Psoas muscle (tissue), 8 donors: Measurements from ENCODE around the gene HOXB1. TPM values are rescaled to one million over a fixed set of nuclear protein-coding genes. Genes with fewer than 3 reads are reported as not detected.
A peak's percentile ranks its signal among the peaks of the same experiment; 100 is the strongest.

Source experiments
- ATAC-seq, 4 donors: fragments of 200-7000 bp; cut with Tn5 transposase; one replicate each; pipeline ENCODE4 v1.9.1; 2020; ENCODE audit warnings: moderate library complexity in 3 of 4, mild to moderate bottlenecking in 2 of 4
- DNase-seq, 2 donors: peaks; one replicate each; pipeline ENCODE4 v3.0.0-alpha.2; 2020
- H3K27ac ChIP-seq: fragments of 200-600 bp; one replicate; pipeline ENCODE4 v1.8.0; 2022
- H3K27me3 ChIP-seq, 3 donors: fragments of 200-600 bp in 1 of 3; one replicate each; pipeline versions ENCODE4 v1.6.1 to v1.8.0; 2013 to 2022; ENCODE audit warnings: low read length in 2 of 3, mild to moderate bottlenecking in 2 of 3, moderate library complexity in 1 of 3; ENCODE audit not compliant: insufficient read depth in 3 of 3
- H3K36me3 ChIP-seq, 2 donors: fragments of 200-600 bp in 1 of 2; one replicate each; pipeline versions ENCODE4 v1.6.1 to v1.8.0; 2013 to 2022; ENCODE audit warnings: low read depth in 1 of 2, mild to moderate bottlenecking in 1 of 2, moderate library complexity in 1 of 2; ENCODE audit not compliant: insufficient read depth in 1 of 2
- H3K4me1 ChIP-seq: fragments of 200-600 bp; one replicate; pipeline ENCODE4 v1.8.0; 2022
- H3K4me3 ChIP-seq: fragments of 200-600 bp; one replicate; pipeline ENCODE4 v1.8.0; 2022; ENCODE audit warnings: mild to moderate bottlenecking
- H3K9me3 ChIP-seq: fragments of 200-600 bp; one replicate; pipeline ENCODE4 v1.8.0; 2022
- CTCF ChIP-seq: fragments of 200-600 bp; IDR thresholded peaks from one replicate; pipeline ENCODE4 v1.8.0; 2022; ENCODE audit warnings: antibody characterized with exemption
- WGBS, 3 donors: extraction: QIAGEN DNeasy Blood & Tissue Kit; methylation state at CpG; one replicate each; pipeline versions ENCODE4 v1.1.6 to v1.1.7; 2013; 5-methylcytosine and 5-hydroxymethylcytosine counted together
- intact Hi-C, 2 donors: fragments of 100-400 bp; cut with DNase I; formaldehyde crosslinking; loops; one replicate each; pipeline versions ENCODE4 v1.11.0 to v1.14.2; 2022
- polyA plus RNA-seq, 3 donors: library from polyadenylated mRNA; stranded (reverse); fragments of 200-250 nt; gene quantifications; one replicate each; pipeline ENCODE4 v1.2.3, GENCODE V29; 2013
- total RNA-seq, 4 donors: library from RNA; stranded (reverse); fragmentation: NEBNext Ultra II Directional in 2 of 4; extraction: Animal tissue kit (Norgen Biotek cat#: 25700) in 2 of 4; gene quantifications; one replicate each; pipeline versions ENCODE4 v1.2.1 to v1.2.4, GENCODE V29; 2021 to 2023
- donor health status: healthy with polysubstance abuse.
- donor health status: DM: no; HTN: no; CAD: no; lungs with moderate emphysema.
- donor health status: Bipolar disorder and iron deficiency.
- donor health status: healthy.
- donor health status: DM: yes; HTN: yes; CAD: no.
- donor health status: DM: no; HTN: no; CAD: no.
- donor health status: DM: no; HTN: no; CAD: no.
- donor health status: DM: yes; HTN: yes; CAD: no.

HOXB1 gene
- total and polyA plus RNA-seq, 7 donors = not detected

- H3K4me3 ChIP-seq = peak overlapping the region; percentile 38
- no peak for TF ChIP-seq CTCF
- H3K36me3 ChIP-seq = no peaks in the 10 kb centered on the region
- H3K27ac ChIP-seq = no peak overlapping the region
- no peaks in the 10 kb centered on the region for H3K9me3 ChIP-seq
- no peak for ATAC-seq
- intact Hi-C loops = no loop called here
- WGBS, 3 donors = 42 to 44% (median 42%) methylated on average over 45 to 59 of the region's 59 CpGs
- H3K4me1 ChIP-seq = no peaks in the 10 kb centered on the region
- DNase-seq = peak in 1 of 2 donors; percentile 48
- H3K27me3 ChIP-seq = peaks cover 0 to 28% (median 7%) of the 10 kb centered on the region in 3 donors
Observed at GRCh38 chr17:48526608-48527546, 3.9 kb downstream of the HOXB1 start.

GRCh38 chr17:48523010-48523409, 7.8 kb downstream of the HOXB1 start:
- H3K27me3 ChIP-seq = peaks cover 0 to 25% (median 2%) of the 10 kb centered on the region in 3 donors
- intact Hi-C loops = no loop called here
- H3K9me3 ChIP-seq = no peaks in the 10 kb centered on the region
- no peaks in the 10 kb centered on the region for H3K4me1 ChIP-seq
- no peak for TF ChIP-seq CTCF
- no peak overlapping the region for H3K27ac ChIP-seq
- WGBS, 3 donors = 56 to 72% (median 64%) methylated on average over 6 of the region's 6 CpGs
- ATAC-seq = no peak
- no peak for DNase-seq
- H3K36me3 ChIP-seq = no peaks in the 10 kb centered on the region
- no peak overlapping the region for H3K4me3 ChIP-seq

GRCh38 chr17:48522031-48522653, 8.7 kb downstream of the HOXB1 start:
- Histone ChIP-seq H3K4me1 (no peaks in the 10 kb centered on the region), H3K27me3 (peaks cover 0 to 17% (median 0%) of the 10 kb centered on the region in 3 donors), H3K4me3 (no peak overlapping the region), H3K36me3 (no peaks in the 10 kb centered on the region), H3K9me3 (no peaks in the 10 kb centered on the region), H3K27ac (no peak overlapping the region)
- TF ChIP-seq CTCF = no peak
- 43 to 48% (median 43%) methylated on average over 8 of the region's 8 CpGs for WGBS, 3 donors
- peak in 1 of 2 donors; percentile 52 for DNase-seq
- ATAC-seq = no peak
- intact Hi-C loops = no loop called here

- DNase-seq (no peak), ATAC-seq (no peak)
- 87 to 96% (median 90%) methylated on average over 1 of the region's 1 CpG for WGBS, 3 donors
- Histone ChIP-seq H3K27me3 (peaks cover 0 to 5% (median 0%) of the 10 kb centered on the region in 3 donors), H3K4me1 (no peaks in the 10 kb centered on the region), H3K4me3 (no peak overlapping the region), H3K36me3 (no peaks in the 10 kb centered on the region), H3K9me3 (no peaks in the 10 kb centered on the region), H3K27ac (no peak overlapping the region)
- intact Hi-C loops = no loop called here
- TF ChIP-seq CTCF = no peak
Observed at GRCh38 chr17:48520631-48521079, 10.2 kb downstream of the HOXB1 start.
